ENCODE data around the gene BOLA1. TPM values are rescaled to one million over a fixed set of nuclear protein-coding genes. Genes with fewer than 3 reads are reported as not detected.

Gene BOLA1
- total and polyA plus RNA-seq, 2 donors (not counting 1 experiment from before 2014, with no cell fraction given), result 15.0 to 16.7 TPM

- Mint-ChIP-seq H3K9me3 (ENCODE audit: insufficient read depth) (no peaks in the 10 kb centered on the region), H3K4me1 (peaks cover 38% of the 10 kb centered on the region), H3K4me3 (peak overlapping the region; percentile 70), H3K27ac (no peak overlapping the region), H3K27me3 (peaks cover 8% of the 10 kb centered on the region)
- TF ChIP-seq CTCF (IDR thresholded peaks at IDR 0.05) (no peak), EZH2 (IDR thresholded peaks at IDR 0.05; ENCODE audit: borderline replicate concordance, insufficient read depth, low read depth, low read length, poor library complexity, severe bottlenecking) (no peak)
- CTCF ChIA-PET, result interaction anchor here (1.0 kb wide), 1 partner anchor 263 kb away, joined by 3 read pairs; no protein-coding TSS in a partner anchor
- Histone ChIP-seq H3K36me3 (replicated peaks in 1 of 2; ENCODE audit: control extremely low read depth in 1 of 2, control insufficient read depth in 1 of 2, extremely low read depth in 1 of 2, insufficient read depth in 2 of 2, low read length in 1 of 2) (peaks cover 4 to 49% of the 10 kb centered on the region in 2 experiments), H3K79me2 (ENCODE audit: control insufficient read depth, insufficient read depth, low read length) (peaks cover 16% of the 10 kb centered on the region), H3K9me3 (ENCODE audit: control extremely low read depth in 1 of 3, control insufficient read depth in 2 of 3, insufficient read depth in 1 of 3, low read length in 2 of 3) (no peaks in the 10 kb centered on the region), H3K4me3 (ENCODE audit: control extremely low read depth in 1 of 5, extremely low read depth in 1 of 5, insufficient read depth in 1 of 5, low read depth in 2 of 5, low read length in 4 of 5) (no peak overlapping the region), H3K27me3 (replicated peaks in 1 of 4; ENCODE audit: control extremely low read depth in 1 of 4, control insufficient read depth in 3 of 4, insufficient read depth in 4 of 4, low read length in 3 of 4) (peaks cover 0 to 2% (median 0%) of the 10 kb centered on the region in 4 experiments), H3K9ac (ENCODE audit: low read length) (no peak overlapping the region), H4K20me1 (ENCODE audit: control insufficient read depth, insufficient read depth, low read length, poor library complexity, severe bottlenecking) (peaks cover 30% of the 10 kb centered on the region), H3K4me1 (ENCODE audit: control insufficient read depth in 2 of 2, insufficient read depth in 2 of 2, low read length in 2 of 2) (peaks cover 17 to 24% of the 10 kb centered on the region in 2 donors), H3K4me2 (replicated peaks; ENCODE audit: low read depth, low read length, poor library complexity, severe bottlenecking) (peak overlapping the region; percentile 7), H2AFZ (ENCODE audit: insufficient read depth, low read depth, low read length, poor library complexity, severe bottlenecking) (no peak overlapping the region), H3K27ac (ENCODE audit: low read length in 2 of 2) (no peak overlapping the region)
- intact Hi-C loops (cut with micrococcal nuclease), result loop anchor here (10.0 kb wide), 1 partner anchor 399 kb away; the partner anchor contains the start of gene PRPF3
- 100% methylated on average over 8 of the region's 9 CpGs for WGBS (ENCODE audit: insufficient coverage)
- POLR2A ChIA-PET, result no interaction called here
- DNase-seq (no peak), ATAC-seq (ENCODE audit: low read depth) (no peak)
Observed at GRCh38 chr1:149926296-149926695, 26.9 kb downstream of the BOLA1 start.

- WGBS (ENCODE audit: insufficient coverage), result 28% methylated on average over 3 of the region's 10 CpGs
- Mint-ChIP-seq H3K27me3 (peaks cover 16% of the 10 kb centered on the region), H3K4me3 (peak overlapping the region; percentile 98), H3K9me3 (ENCODE audit: insufficient read depth) (no peaks in the 10 kb centered on the region), H3K27ac (peak overlapping the region; percentile 97), H3K4me1 (peaks cover 38% of the 10 kb centered on the region)
- Histone ChIP-seq H3K9me3 (ENCODE audit: control extremely low read depth in 1 of 3, control insufficient read depth in 2 of 3, insufficient read depth in 1 of 3, low read length in 2 of 3) (no peaks in the 10 kb centered on the region), H3K4me1 (ENCODE audit: control insufficient read depth in 2 of 2, insufficient read depth in 2 of 2, low read length in 2 of 2) (peaks cover 17 to 24% of the 10 kb centered on the region in 2 donors), H3K9ac (ENCODE audit: low read length) (peak overlapping the region; percentile 76), H3K4me3 (ENCODE audit: control extremely low read depth in 1 of 5, extremely low read depth in 1 of 5, insufficient read depth in 1 of 5, low read depth in 2 of 5, low read length in 4 of 5) (peak overlapping the region; percentile 76 to 98 (median 89)), H2AFZ (ENCODE audit: insufficient read depth, low read depth, low read length, poor library complexity, severe bottlenecking) (peak overlapping the region; percentile 91), H3K4me2 (replicated peaks; ENCODE audit: low read depth, low read length, poor library complexity, severe bottlenecking) (peak overlapping the region; percentile 91), H3K36me3 (replicated peaks in 1 of 2; ENCODE audit: control extremely low read depth in 1 of 2, control insufficient read depth in 1 of 2, extremely low read depth in 1 of 2, insufficient read depth in 2 of 2, low read length in 1 of 2) (peaks cover 4 to 47% of the 10 kb centered on the region in 2 experiments), H3K79me2 (ENCODE audit: control insufficient read depth, insufficient read depth, low read length) (peaks cover 16% of the 10 kb centered on the region), H4K20me1 (ENCODE audit: control insufficient read depth, insufficient read depth, low read length, poor library complexity, severe bottlenecking) (peaks cover 30% of the 10 kb centered on the region), H3K27me3 (replicated peaks in 1 of 4; ENCODE audit: control extremely low read depth in 1 of 4, control insufficient read depth in 3 of 4, insufficient read depth in 4 of 4, low read length in 3 of 4) (peaks cover 0 to 2% (median 0%) of the 10 kb centered on the region in 4 experiments), H3K27ac (ENCODE audit: low read length in 2 of 2) (peak overlapping the region; percentile 74 to 90)
- intact Hi-C loops (cut with micrococcal nuclease), result loop anchor here (1.0 to 10.0 kb wide), 4 partner anchors 28 to 398 kb away; partner anchors contain the start of genes ANP32E, BOLA1 and PRPF3
- TF ChIP-seq EZH2 (IDR thresholded peaks at IDR 0.05; ENCODE audit: borderline replicate concordance, insufficient read depth, low read depth, low read length, poor library complexity, severe bottlenecking) (no peak), CTCF (IDR thresholded peaks at IDR 0.05) (no peak)
- ChIA-PET POLR2A (no interaction called here), CTCF (no interaction called here)
- DNase-seq, result no peak
- ATAC-seq (ENCODE audit: low read depth), result no peak
Observed at GRCh38 chr1:149927056-149927562, 27.7 kb downstream of the BOLA1 start.

Measured in B cell (primary cell).